ENCODE data around the gene EYS. TPM values are rescaled to one million over a fixed set of nuclear protein-coding genes. Genes with fewer than 3 reads are reported as not detected.

Gene EYS
- total and polyA plus RNA-seq, 3 experiments from 2014 or later, result not detected

DNA sequence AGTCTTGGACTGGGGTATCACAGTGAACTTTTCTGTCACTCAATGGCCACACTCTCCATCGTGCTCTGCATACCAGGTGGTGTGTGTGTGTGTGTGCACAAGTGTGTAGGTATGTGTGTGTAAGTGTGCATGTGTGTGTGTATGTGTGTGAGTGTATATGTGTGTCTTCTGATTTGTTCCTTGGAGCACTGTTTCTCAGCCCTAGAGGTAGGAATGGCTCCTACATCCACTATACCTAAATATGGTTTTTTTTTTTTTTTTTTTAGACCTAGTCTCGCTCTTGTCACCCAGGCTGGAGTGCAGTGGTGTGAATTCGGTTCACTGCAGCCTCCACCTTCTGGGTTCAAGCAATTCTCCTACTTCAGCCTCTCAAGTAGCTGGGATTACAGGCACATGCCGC, 1834.8 kb downstream of the EYS start:
- no peak for DNase-seq
- no peak overlapping the region for H3K27ac ChIP-seq (ENCODE audit: low read depth, low read length)
- no peaks in the 10 kb centered on the region for H3K27me3 ChIP-seq (ENCODE audit: insufficient read depth, low read length, poor library complexity, severe bottlenecking)
- H3K9me3 ChIP-seq (ENCODE audit: low read length), result no peaks in the 10 kb centered on the region
- no peaks in the 10 kb centered on the region for H3K4me1 ChIP-seq (ENCODE audit: insufficient read depth, low read length)
- no peak overlapping the region for H3K4me3 ChIP-seq (ENCODE audit: low read length)
- H3K36me3 Mint-ChIP-seq, result no peaks in the 10 kb centered on the region
- CTCF ChIA-PET, result no interaction called here
- no peak overlapping the region for H3K4me3 Mint-ChIP-seq
- no peaks in the 10 kb centered on the region for H3K4me1 Mint-ChIP-seq
- no peak overlapping the region for H3K27ac Mint-ChIP-seq
- peaks cover 0 to 8% (median 0%) of the 10 kb centered on the region in 5 donors for H3K9me3 Mint-ChIP-seq
- H3K36me3 ChIP-seq (ENCODE audit: insufficient read depth, low read length), result no peaks in the 10 kb centered on the region
- H3K27me3 Mint-ChIP-seq, result no peaks in the 10 kb centered on the region
- POLR2A ChIA-PET, result no interaction called here

DNA sequence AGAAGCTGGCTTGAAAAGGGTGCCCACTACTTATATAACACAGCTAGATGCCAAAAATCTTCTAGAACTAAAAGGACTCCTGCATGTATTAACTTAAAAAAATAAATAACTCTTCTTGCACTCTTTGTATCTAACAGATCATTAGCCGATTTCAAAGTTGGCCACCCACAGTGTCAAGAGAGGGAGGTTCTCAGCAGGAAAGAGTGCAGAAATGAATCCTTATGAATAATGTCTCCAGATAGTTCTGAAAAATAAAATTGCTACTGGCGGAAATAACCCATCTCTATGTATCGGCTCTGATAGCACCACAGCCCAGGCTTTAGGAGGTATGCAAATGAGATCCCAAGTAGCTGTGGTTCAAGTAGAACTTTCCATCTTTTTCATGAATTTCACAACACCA, 1838.7 kb downstream of the EYS start:
- Histone ChIP-seq H3K4me1 (ENCODE audit: insufficient read depth, low read length) (no peaks in the 10 kb centered on the region), H3K27me3 (ENCODE audit: insufficient read depth, low read length, poor library complexity, severe bottlenecking) (no peaks in the 10 kb centered on the region), H3K36me3 (ENCODE audit: insufficient read depth, low read length) (no peaks in the 10 kb centered on the region), H3K4me3 (ENCODE audit: low read length) (no peak overlapping the region), H3K9me3 (ENCODE audit: low read length) (no peaks in the 10 kb centered on the region), H3K27ac (ENCODE audit: low read depth, low read length) (no peak overlapping the region)
- H3K27ac Mint-ChIP-seq, result no peak overlapping the region
- CTCF ChIA-PET, result no interaction called here
- POLR2A ChIA-PET, result no interaction called here
- H3K4me3 Mint-ChIP-seq, result no peak overlapping the region
- no peaks in the 10 kb centered on the region for H3K36me3 Mint-ChIP-seq
- no peak for DNase-seq
- H3K27me3 Mint-ChIP-seq, result peaks cover 0 to 4% of the 10 kb centered on the region in 2 donors
- peaks cover 0 to 2% (median 0%) of the 10 kb centered on the region in 5 donors for H3K9me3 Mint-ChIP-seq
- H3K4me1 Mint-ChIP-seq, result no peaks in the 10 kb centered on the region

DNA sequence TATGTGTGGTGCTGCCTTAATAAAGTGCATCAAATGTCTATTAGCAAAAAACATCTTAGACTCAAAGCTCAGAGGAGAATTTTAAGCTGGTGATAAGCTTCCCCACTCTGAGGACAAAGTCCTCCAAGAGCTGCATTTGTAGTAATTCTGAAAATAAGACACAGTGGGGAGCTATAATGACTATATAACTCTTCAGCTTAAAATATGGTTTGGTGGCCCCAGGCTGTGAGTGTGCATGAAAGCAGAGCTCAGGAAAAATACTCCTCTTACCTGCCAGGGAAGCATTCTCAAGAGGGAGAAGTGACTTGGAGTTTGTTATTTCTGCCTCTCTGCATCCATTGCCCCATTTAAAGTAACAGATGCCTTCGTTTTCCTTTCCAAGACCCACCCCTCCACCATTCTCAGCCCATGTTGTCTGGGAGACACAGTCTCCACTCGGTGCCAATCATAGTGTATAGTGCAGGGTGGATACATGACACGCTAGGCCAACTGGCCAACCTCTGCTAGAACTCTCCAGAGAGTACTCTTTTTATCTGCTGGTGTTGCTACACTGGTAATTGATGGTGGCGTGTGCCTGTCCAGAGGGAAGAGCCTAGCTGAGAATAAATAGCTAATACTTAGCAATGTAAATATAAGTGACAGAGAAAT, 1842.2 kb downstream of the EYS start:
- H3K36me3 Mint-ChIP-seq, result no peaks in the 10 kb centered on the region
- no peak overlapping the region for H3K4me3 Mint-ChIP-seq
- H3K27ac Mint-ChIP-seq, result no peak overlapping the region
- Histone ChIP-seq H3K9me3 (ENCODE audit: low read length) (no peaks in the 10 kb centered on the region), H3K4me1 (ENCODE audit: insufficient read depth, low read length) (no peaks in the 10 kb centered on the region), H3K27ac (ENCODE audit: low read depth, low read length) (no peak overlapping the region), H3K27me3 (ENCODE audit: insufficient read depth, low read length, poor library complexity, severe bottlenecking) (no peaks in the 10 kb centered on the region), H3K36me3 (ENCODE audit: insufficient read depth, low read length) (no peaks in the 10 kb centered on the region), H3K4me3 (ENCODE audit: low read length) (no peak overlapping the region)
- H3K9me3 Mint-ChIP-seq, result no peaks in the 10 kb centered on the region
- peaks cover 0 to 4% of the 10 kb centered on the region in 2 donors for H3K27me3 Mint-ChIP-seq
- ChIA-PET POLR2A (no interaction called here), CTCF (interaction anchor here (1.2 kb wide), 2 partner anchors 10 to 28 kb away, joined by 3 read pairs; no protein-coding TSS in a partner anchor)
- no peak for DNase-seq
- no peaks in the 10 kb centered on the region for H3K4me1 Mint-ChIP-seq

DNA sequence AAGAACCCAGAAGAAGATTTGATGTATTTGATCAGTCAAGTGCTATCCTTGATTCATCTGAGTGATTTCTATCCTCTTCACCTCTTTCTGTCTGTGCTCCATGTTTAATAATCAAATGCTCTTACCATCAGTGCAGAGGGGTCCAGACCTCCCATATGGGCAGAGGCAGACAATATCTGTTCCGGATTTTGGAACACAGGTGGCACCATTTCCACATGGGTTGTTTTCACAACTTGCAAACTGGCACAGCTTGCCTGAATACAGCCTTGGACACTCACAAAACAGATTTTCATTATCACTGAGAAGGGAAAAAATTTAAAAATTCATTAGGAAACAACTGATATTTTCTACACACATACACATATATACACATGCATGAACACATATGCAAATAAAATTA, 1843.0 kb downstream of the EYS start:
- ChIA-PET CTCF (interaction anchor here (1.2 kb wide), 1 partner anchor 9 kb away, joined by 3 read pairs; no protein-coding TSS in a partner anchor), POLR2A (no interaction called here)
- Mint-ChIP-seq H3K4me3 (no peak overlapping the region), H3K36me3 (no peaks in the 10 kb centered on the region), H3K9me3 (no peaks in the 10 kb centered on the region), H3K27me3 (peaks cover 0 to 4% of the 10 kb centered on the region in 2 donors), H3K27ac (no peak overlapping the region), H3K4me1 (no peaks in the 10 kb centered on the region)
- Histone ChIP-seq H3K27ac (ENCODE audit: low read depth, low read length) (no peak overlapping the region), H3K36me3 (ENCODE audit: insufficient read depth, low read length) (no peaks in the 10 kb centered on the region), H3K27me3 (ENCODE audit: insufficient read depth, low read length, poor library complexity, severe bottlenecking) (no peaks in the 10 kb centered on the region), H3K9me3 (ENCODE audit: low read length) (no peaks in the 10 kb centered on the region), H3K4me1 (ENCODE audit: insufficient read depth, low read length) (no peaks in the 10 kb centered on the region), H3K4me3 (ENCODE audit: low read length) (no peak overlapping the region)
- no peak for DNase-seq

DNA sequence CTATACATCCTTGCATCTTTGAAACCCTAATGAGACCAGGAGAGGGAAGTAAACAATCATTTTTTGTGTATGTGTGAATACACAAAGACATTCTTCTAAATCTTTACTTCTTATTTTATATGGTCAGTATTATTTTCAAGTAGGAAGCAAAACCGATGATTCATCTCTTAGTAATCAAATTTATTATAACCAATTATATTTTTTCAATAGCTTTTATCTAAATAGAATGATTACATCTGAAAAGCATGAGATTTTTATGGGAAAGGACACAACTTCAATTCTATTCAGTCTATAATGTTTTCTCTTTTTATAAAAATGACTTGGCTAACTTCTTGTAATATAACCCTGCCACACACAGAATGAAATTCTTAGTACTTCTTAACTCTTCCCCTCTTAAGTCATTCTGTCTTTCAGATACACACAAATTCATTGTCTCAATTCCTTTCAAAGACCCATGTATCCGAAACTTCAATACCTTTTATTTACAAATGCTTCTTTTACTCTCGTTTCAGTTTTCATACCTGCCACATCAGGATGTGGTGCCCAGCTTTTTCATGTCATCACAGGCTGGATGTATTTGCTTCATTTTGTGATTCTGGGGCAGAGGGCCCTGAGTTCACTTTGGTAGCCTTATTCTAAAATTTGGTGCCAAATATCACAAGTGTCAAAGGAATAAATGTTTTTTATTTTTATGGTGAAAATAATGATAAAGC, 1844.4 kb downstream of the EYS start:
- Histone ChIP-seq H3K27ac (ENCODE audit: low read depth, low read length) (no peak overlapping the region), H3K4me3 (ENCODE audit: low read length) (no peak overlapping the region), H3K9me3 (ENCODE audit: low read length) (no peaks in the 10 kb centered on the region), H3K36me3 (ENCODE audit: insufficient read depth, low read length) (no peaks in the 10 kb centered on the region), H3K4me1 (ENCODE audit: insufficient read depth, low read length) (no peaks in the 10 kb centered on the region), H3K27me3 (ENCODE audit: insufficient read depth, low read length, poor library complexity, severe bottlenecking) (no peaks in the 10 kb centered on the region)
- H3K9me3 Mint-ChIP-seq, result no peaks in the 10 kb centered on the region
- DNase-seq, result no peak
- H3K27me3 Mint-ChIP-seq, result peaks cover 0 to 4% of the 10 kb centered on the region in 2 donors
- H3K36me3 Mint-ChIP-seq, result no peaks in the 10 kb centered on the region
- no peak overlapping the region for H3K4me3 Mint-ChIP-seq
- POLR2A ChIA-PET, result no interaction called here
- H3K27ac Mint-ChIP-seq, result no peak overlapping the region
- no peaks in the 10 kb centered on the region for H3K4me1 Mint-ChIP-seq
- CTCF ChIA-PET, result no interaction called here

DNA sequence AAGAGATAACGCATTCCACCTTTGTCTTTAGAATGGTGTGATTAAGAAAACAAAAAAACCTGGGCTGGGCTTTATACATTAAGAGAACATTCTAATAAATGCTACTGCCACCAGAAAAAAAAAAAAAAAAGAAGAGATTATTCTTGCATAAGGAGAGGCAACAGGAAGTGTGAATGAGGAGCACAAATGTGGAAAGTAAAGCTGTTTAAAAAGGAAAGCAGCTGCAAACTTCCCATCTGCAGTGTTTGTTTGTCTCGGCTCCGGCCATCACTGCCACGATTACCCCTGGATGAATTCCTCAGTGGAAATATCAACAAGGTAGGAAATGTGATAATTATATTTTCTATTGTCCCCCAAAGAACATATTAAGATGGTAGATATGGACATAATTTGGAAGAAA, 1847.5 kb downstream of the EYS start:
- ChIA-PET POLR2A (no interaction called here), CTCF (no interaction called here)
- H3K27me3 Mint-ChIP-seq, result no peaks in the 10 kb centered on the region
- no peak overlapping the region for H3K4me3 ChIP-seq (ENCODE audit: low read length)
- no peak overlapping the region for H3K27ac ChIP-seq (ENCODE audit: low read depth, low read length)
- no peak for DNase-seq
- no peaks in the 10 kb centered on the region for H3K4me1 Mint-ChIP-seq
- no peaks in the 10 kb centered on the region for H3K36me3 Mint-ChIP-seq
- H3K9me3 ChIP-seq (ENCODE audit: low read length), result no peaks in the 10 kb centered on the region
- H3K9me3 Mint-ChIP-seq, result no peaks in the 10 kb centered on the region
- H3K4me1 ChIP-seq (ENCODE audit: insufficient read depth, low read length), result no peaks in the 10 kb centered on the region
- H3K27me3 ChIP-seq (ENCODE audit: insufficient read depth, low read length, poor library complexity, severe bottlenecking), result no peaks in the 10 kb centered on the region
- H3K36me3 ChIP-seq (ENCODE audit: insufficient read depth, low read length), result no peaks in the 10 kb centered on the region
- no peak overlapping the region for H3K4me3 Mint-ChIP-seq
- peak overlapping the region in 1 of 8 donors; percentile 6 for H3K27ac Mint-ChIP-seq

DNA sequence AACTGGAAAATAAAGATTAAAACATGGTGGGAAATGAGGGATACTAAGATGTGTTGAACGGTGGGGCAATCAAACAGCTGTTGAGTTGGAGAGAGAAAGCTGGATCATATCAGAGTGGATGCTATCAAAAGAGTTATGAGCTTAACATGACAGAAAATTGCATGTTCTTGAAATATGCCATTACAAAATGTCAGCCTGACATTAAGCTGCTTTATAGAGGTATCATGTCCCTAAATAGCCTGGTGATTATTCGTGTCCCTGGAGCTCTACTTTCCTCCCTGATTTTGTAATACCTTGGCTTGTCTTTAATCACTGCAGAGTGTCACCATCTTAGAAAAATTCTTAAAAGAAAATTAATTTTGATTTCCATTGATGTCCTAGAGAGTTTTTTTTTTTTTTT, 1848.3 kb downstream of the EYS start:
- H3K4me3 Mint-ChIP-seq, result no peak overlapping the region
- Histone ChIP-seq H3K9me3 (ENCODE audit: low read length) (no peaks in the 10 kb centered on the region), H3K27me3 (ENCODE audit: insufficient read depth, low read length, poor library complexity, severe bottlenecking) (no peaks in the 10 kb centered on the region), H3K36me3 (ENCODE audit: insufficient read depth, low read length) (no peaks in the 10 kb centered on the region), H3K4me3 (ENCODE audit: low read length) (no peak overlapping the region), H3K4me1 (ENCODE audit: insufficient read depth, low read length) (no peaks in the 10 kb centered on the region), H3K27ac (ENCODE audit: low read depth, low read length) (no peak overlapping the region)
- no peaks in the 10 kb centered on the region for H3K9me3 Mint-ChIP-seq
- DNase-seq, result no peak
- no peaks in the 10 kb centered on the region for H3K4me1 Mint-ChIP-seq
- no peak overlapping the region for H3K27ac Mint-ChIP-seq
- no peaks in the 10 kb centered on the region for H3K36me3 Mint-ChIP-seq
- ChIA-PET POLR2A (no interaction called here), CTCF (interaction anchor here (0.7 kb wide), 1 partner anchor 617 kb away, joined by 3 read pairs; no protein-coding TSS in a partner anchor)
- H3K27me3 Mint-ChIP-seq, result no peaks in the 10 kb centered on the region

DNA sequence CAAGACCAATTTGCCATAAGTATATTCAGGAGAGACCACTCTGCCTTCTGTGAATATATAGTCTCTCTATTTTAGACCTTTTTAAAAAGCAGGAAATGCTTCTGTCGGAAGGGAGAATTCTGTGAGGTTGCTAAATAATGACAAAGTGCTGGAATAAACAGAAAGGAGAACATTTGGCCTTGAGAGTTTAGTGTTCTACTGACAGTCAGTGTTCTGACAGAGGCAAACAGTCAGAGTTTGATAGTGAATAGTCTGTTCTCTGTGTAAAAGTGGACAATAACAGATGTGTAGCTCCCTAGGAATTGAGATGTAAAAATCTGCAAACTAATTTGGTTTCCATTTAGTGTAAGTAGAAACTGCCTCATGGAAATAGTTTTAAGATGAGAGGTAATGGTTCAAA, 1850.8 kb downstream of the EYS start:
- no peaks in the 10 kb centered on the region for H3K36me3 Mint-ChIP-seq
- CTCF ChIA-PET, result no interaction called here
- Histone ChIP-seq H3K36me3 (ENCODE audit: insufficient read depth, low read length) (no peaks in the 10 kb centered on the region), H3K27ac (ENCODE audit: low read depth, low read length) (no peak overlapping the region), H3K4me3 (ENCODE audit: low read length) (no peak overlapping the region), H3K4me1 (ENCODE audit: insufficient read depth, low read length) (no peaks in the 10 kb centered on the region), H3K27me3 (ENCODE audit: insufficient read depth, low read length, poor library complexity, severe bottlenecking) (no peaks in the 10 kb centered on the region), H3K9me3 (ENCODE audit: low read length) (no peaks in the 10 kb centered on the region)
- no peak overlapping the region for H3K27ac Mint-ChIP-seq
- no peak overlapping the region for H3K4me3 Mint-ChIP-seq
- no peaks in the 10 kb centered on the region for H3K4me1 Mint-ChIP-seq
- POLR2A ChIA-PET, result no interaction called here
- H3K9me3 Mint-ChIP-seq, result peaks cover 0 to 4% (median 2%) of the 10 kb centered on the region in 5 donors
- DNase-seq, result no peak
- no peaks in the 10 kb centered on the region for H3K27me3 Mint-ChIP-seq

All from CD8-positive, alpha-beta memory T cell (primary cell).